A673 (cell line): ENCODE measurements around the gene KCNK5.

Source experiments
- EZH2 ChIP-seq: fragments of 200-600 bp; sonication (generic); IDR thresholded peaks from 2 replicates; pipeline ENCODE4 v1.6.1; 2017; ENCODE audit warnings: borderline replicate concordance, low read depth, mild to moderate bottlenecking, mixed read lengths, antibody characterized with exemption, low read length; ENCODE audit not compliant: poor library complexity, severe bottlenecking
- TF ChIP-seq, protein P1 (sequence below): fragments of 300-800, 200-600 bp; sonication (generic); conservative IDR thresholded peaks from 2 replicates; pipeline ENCODE4 v1.5.1; 2017; ENCODE audit warnings: low read depth, mild to moderate bottlenecking, antibody characterized with exemption, low read length, moderate library complexity, mixed read lengths

DNA sequence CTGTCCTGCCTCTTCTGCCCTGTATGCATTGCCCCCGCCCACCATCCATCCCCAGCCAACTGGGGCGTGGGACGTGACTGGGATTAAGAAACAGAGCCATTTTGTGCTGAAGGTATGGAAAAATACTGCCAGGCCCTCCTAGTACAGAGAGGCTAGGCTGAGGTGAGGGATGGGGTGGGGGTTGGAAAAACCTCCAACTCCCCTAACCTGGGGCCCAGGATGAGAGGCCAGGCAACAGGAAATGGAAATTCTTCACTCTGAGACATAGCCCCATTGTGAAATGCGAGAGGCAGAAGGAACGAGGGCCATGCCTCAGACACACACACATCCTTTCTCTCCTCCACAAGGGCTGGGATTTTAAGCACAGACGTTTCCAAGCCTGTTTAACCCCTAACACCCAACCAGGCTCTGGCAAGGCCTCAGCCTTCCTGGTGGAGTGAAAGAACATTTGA lies 19.9 kb downstream of the KCNK5 start:
- TF ChIP-seq, protein P1, sequence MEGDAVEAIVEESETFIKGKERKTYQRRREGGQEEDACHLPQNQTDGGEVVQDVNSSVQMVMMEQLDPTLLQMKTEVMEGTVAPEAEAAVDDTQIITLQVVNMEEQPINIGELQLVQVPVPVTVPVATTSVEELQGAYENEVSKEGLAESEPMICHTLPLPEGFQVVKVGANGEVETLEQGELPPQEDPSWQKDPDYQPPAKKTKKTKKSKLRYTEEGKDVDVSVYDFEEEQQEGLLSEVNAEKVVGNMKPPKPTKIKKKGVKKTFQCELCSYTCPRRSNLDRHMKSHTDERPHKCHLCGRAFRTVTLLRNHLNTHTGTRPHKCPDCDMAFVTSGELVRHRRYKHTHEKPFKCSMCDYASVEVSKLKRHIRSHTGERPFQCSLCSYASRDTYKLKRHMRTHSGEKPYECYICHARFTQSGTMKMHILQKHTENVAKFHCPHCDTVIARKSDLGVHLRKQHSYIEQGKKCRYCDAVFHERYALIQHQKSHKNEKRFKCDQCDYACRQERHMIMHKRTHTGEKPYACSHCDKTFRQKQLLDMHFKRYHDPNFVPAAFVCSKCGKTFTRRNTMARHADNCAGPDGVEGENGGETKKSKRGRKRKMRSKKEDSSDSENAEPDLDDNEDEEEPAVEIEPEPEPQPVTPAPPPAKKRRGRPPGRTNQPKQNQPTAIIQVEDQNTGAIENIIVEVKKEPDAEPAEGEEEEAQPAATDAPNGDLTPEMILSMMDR = no peak
- TF ChIP-seq EZH2 = no peak
